GM19023 (cell line): ENCODE results near the gene GLIS2.

Experiments
- ATAC-seq: cut with Tn5 transposase; IDR thresholded peaks from one replicate; pipeline ENCODE4 v1.9.1; 2021; ENCODE audit warnings: mild to moderate bottlenecking, moderate library complexity; ENCODE audit not compliant: unreplicated experiment

Gene GLIS2

GRCh38 chr16:4319454-4320421 is 3.9 kb downstream of the GLIS2 start:
- ATAC-seq = no peak

GRCh38 chr16:4320571-4321137 is 4.8 kb downstream of the GLIS2 start:
- no peak for ATAC-seq

GRCh38 chr16:4321286-4322120 is 5.6 kb downstream of the GLIS2 start:
- no peak for ATAC-seq

GRCh38 chr16:4322121-4323052 is 6.5 kb downstream of the GLIS2 start:
- no peak for ATAC-seq

GRCh38 chr16:4323071-4323844 is 7.4 kb downstream of the GLIS2 start:
- no peak for ATAC-seq

- no peak for ATAC-seq
These were observed 8.1 kb downstream of the GLIS2 start for GRCh38 chr16:4323845-4324488.

- no peak for ATAC-seq
These were observed 8.8 kb downstream of the GLIS2 start for GRCh38 chr16:4324492-4325252.

GRCh38 chr16:4325253-4325758 is 9.4 kb downstream of the GLIS2 start:
- no peak for ATAC-seq

GRCh38 chr16:4327386-4328045 is 11.6 kb downstream of the GLIS2 start:
- no peak for ATAC-seq

GRCh38 chr16:4328046-4328781 is 12.3 kb downstream of the GLIS2 start:
- no peak for ATAC-seq

- no peak for ATAC-seq
These were observed 13.2 kb downstream of the GLIS2 start for GRCh38 chr16:4328782-4329775.

GRCh38 chr16:4330277-4330874 is 14.5 kb downstream of the GLIS2 start:
- ATAC-seq = no peak

GRCh38 chr16:4332083-4332482 is 16.2 kb downstream of the GLIS2 start:
- ATAC-seq = no peak

- ATAC-seq = no peak
These were observed 16.9 kb downstream of the GLIS2 start for GRCh38 chr16:4332623-4333307.

- ATAC-seq = no peak
These were observed 17.4 kb downstream of the GLIS2 start for GRCh38 chr16:4333308-4333638.
